Mucosa of descending colon (tissue), 3 donors: Measurements from ENCODE around the gene IFRD2. TPM values are rescaled to one million over a fixed set of nuclear protein-coding genes. Genes with fewer than 3 reads are reported as not detected.
"Not testable (repeated sequence)": the region's sequence is repeated elsewhere in the genome, so short reads cannot be mapped to it uniquely, and the experiment has no call there.

Experiments used
- ATAC-seq: fragments of 200-7000 bp; cut with Tn5 transposase; one replicate; pipeline ENCODE4 v1.9.1; 2020; ENCODE audit warnings: mild to moderate bottlenecking, moderate library complexity
- DNase-seq, 3 donors: peaks; one replicate each; pipeline ENCODE4 v3.0.0-alpha.2; 2020
- H3K36me3 ChIP-seq: fragments of 200-600 bp; one replicate; pipeline ENCODE4 v1.8.0; 2021; ENCODE audit warnings: low read depth, mild to moderate bottlenecking
- H3K4me1 ChIP-seq: fragments of 200-600 bp; one replicate; pipeline ENCODE4 v1.8.0; 2021; ENCODE audit warnings: low read depth, mild to moderate bottlenecking
- H3K4me3 ChIP-seq: fragments of 200-600 bp; one replicate; pipeline ENCODE4 v1.8.0; 2021; ENCODE audit warnings: mild to moderate bottlenecking
- H3K9me3 ChIP-seq: fragments of 200-600 bp; one replicate; pipeline ENCODE4 v1.8.0; 2021; ENCODE audit warnings: mild to moderate bottlenecking
- CTCF ChIP-seq: fragments of 200-600 bp; IDR thresholded peaks from one replicate; pipeline ENCODE4 v1.8.0; 2022; ENCODE audit warnings: antibody characterized with exemption, mild to moderate bottlenecking
- intact Hi-C, 2 donors: fragments of 100-400 bp; cut with DNase I in 1 of 2; cut with micrococcal nuclease in 1 of 2; formaldehyde crosslinking; loops; one replicate each; pipeline versions ENCODE4 v1.11.0 to v1.11.1; 2022; cut with DNase I, micrococcal nuclease
- total RNA-seq, 3 donors: library from RNA; stranded (reverse); fragmentation: NEBNext Ultra II Directional in 2 of 3; extraction: Animal tissue kit (Norgen Biotek cat#: 25700) in 2 of 3; gene quantifications; one replicate each; pipeline versions ENCODE4 v1.2.1 to v1.2.4, GENCODE V29; 2021 to 2023
- donor health status: DM: no; HTN: no; CAD: no; lungs with moderate emphysema.
- donor health status: DM: no; HTN: no; CAD: no.
- donor health status: DM: no; HTN: yes; CAD: no.

IFRD2 gene
- total RNA-seq, 3 donors from 2014 or later: 54.8 to 59.8 (median 57.0) TPM

DNA sequence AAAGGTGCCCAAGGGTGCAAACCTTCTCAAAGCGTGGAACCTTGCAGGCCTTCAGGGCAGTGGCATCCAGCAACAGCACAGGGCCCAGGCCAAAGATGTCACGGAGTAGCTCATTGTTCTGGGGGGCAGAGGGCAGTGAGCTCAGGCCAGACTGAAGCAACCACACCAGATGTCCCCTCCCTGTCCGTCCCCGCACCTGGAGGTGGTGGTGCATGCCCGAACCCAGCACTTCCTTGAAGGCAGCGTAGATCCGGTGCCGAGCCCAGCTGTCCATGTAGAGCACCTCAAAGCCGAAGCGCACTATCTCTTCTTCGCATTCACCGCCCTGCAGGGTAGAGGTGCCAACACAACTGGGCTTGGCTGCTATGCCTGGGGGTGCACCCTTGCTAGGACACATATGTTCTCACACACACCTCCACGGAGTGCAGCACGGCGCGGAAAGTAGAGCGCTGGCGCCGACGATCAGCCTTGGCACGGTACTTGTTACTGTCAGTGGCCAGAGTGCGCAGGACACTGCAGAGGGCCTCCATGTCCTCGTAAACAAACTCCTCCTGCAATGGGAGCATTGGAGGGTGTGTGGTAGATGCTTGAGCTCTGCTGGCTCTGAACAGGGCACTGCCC, 3.7 kb downstream of the IFRD2 start:
- Histone ChIP-seq H3K4me3 (no peak overlapping the region), H3K36me3 (peaks cover 4% of the 10 kb centered on the region), H3K9me3 (no peaks in the 10 kb centered on the region), H3K4me1 (peaks cover 16% of the 10 kb centered on the region)
- DNase-seq (peak in 1 of 3 donors; percentile 48), ATAC-seq (no peak)
- intact Hi-C loops: no loop called here
- no peak for TF ChIP-seq CTCF

GRCh38 chr3:50287262-50287661, 5.0 kb downstream of the IFRD2 start:
- ATAC-seq (no peak), DNase-seq (no peak)
- peaks cover 12% of the 10 kb centered on the region for H3K4me1 ChIP-seq
- intact Hi-C loops: no loop called here
- H3K9me3 ChIP-seq: no peaks in the 10 kb centered on the region
- TF ChIP-seq CTCF: no peak
- no peak overlapping the region for H3K4me3 ChIP-seq
- peaks cover 4% of the 10 kb centered on the region for H3K36me3 ChIP-seq

GRCh38 chr3:50286322-50287227, 5.7 kb downstream of the IFRD2 start:
- ATAC-seq: no peak

GRCh38 chr3:50284121-50284520, 8.1 kb downstream of the IFRD2 start:
- ATAC-seq, H3K4me1 ChIP-seq, H3K9me3 ChIP-seq, intact Hi-C loops, H3K36me3 ChIP-seq, DNase-seq, H3K4me3 ChIP-seq: not testable (repeated sequence)

More at GRCh38 chr3:50286322-50287227, 5.7 kb downstream of the IFRD2 start:
- H3K9me3 ChIP-seq: no peaks in the 10 kb centered on the region
- no peak for DNase-seq
- peaks cover 12% of the 10 kb centered on the region for H3K4me1 ChIP-seq
- H3K4me3 ChIP-seq: no peak overlapping the region
- intact Hi-C loops: no loop called here
- H3K36me3 ChIP-seq: peaks cover 4% of the 10 kb centered on the region
- no peak for TF ChIP-seq CTCF

DNA sequence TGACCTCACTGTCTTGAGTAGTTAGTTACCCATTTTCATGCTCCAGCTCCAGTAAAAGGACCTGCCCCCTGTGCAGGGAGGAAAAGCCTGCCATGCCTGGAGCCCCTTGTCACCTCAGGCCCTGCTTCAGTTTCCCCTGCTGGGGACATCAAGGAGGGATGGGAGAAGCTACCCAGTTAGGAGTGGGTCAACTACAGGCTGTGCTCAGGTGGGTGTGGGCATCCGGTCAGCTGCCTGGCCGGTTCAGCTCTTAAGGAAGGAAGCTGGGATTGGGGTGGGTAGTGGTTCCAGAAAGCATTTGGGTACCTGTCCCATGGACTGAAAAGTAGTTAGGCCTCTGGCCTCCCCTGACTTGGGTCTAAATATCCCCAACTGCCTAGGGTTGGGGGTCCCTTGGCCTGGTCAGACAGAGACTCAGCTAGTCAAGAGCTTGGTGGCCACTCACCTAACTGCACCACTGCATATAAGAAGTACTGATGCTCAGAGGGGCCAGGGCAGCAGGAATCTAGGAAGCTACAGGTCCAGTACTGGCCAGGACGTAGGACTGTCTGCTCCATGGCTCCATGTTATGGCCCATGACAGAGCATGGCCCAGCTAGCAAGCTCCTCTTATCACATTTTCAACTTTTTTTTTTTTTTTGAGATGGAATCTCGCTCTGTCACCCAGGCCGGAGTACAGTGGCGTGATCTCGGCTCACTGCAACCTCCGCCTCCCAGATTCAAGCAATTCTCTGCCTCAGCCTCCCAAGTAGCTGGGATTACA, 12.8 kb downstream of the IFRD2 start:
- ATAC-seq (no peak), DNase-seq (no peak)
- no peaks in the 10 kb centered on the region for H3K36me3 ChIP-seq
- no peaks in the 10 kb centered on the region for H3K9me3 ChIP-seq
- H3K4me3 ChIP-seq: no peak overlapping the region
- peaks cover 2% of the 10 kb centered on the region for H3K4me1 ChIP-seq
- no peak for TF ChIP-seq CTCF
- intact Hi-C loops: loop anchor here (10.0 kb wide), 2 partner anchors 55 to 85 kb away; partner anchors contain the start of gene GNAT1 (in 2 of the 2)
